ENCODE results near the gene FLCN.

The FLCN gene

GRCh38 chr17:17236295-17237025, 508 bp downstream of the FLCN start:
- no peak for DNase-seq (ENCODE audit: low read depth)

- no peak for DNase-seq (ENCODE audit: low read depth)
These were observed 1.5 kb downstream of the FLCN start for GRCh38 chr17:17235212-17236174.

GRCh38 chr17:17232303-17232621, 4.7 kb downstream of the FLCN start:
- DNase-seq (ENCODE audit: low read depth), result no peak

GRCh38 chr17:17231621-17232302, 5.2 kb downstream of the FLCN start:
- DNase-seq (ENCODE audit: low read depth), result no peak

- no peak for DNase-seq (ENCODE audit: low read depth)
These were observed 7.3 kb downstream of the FLCN start for GRCh38 chr17:17229416-17230384.

GRCh38 chr17:17228521-17229279, 8.3 kb downstream of the FLCN start:
- no peak for DNase-seq (ENCODE audit: low read depth)

GRCh38 chr17:17227608-17228520, 9.1 kb downstream of the FLCN start:
- no peak for DNase-seq (ENCODE audit: low read depth)

GRCh38 chr17:17226451-17227265, 10.3 kb downstream of the FLCN start:
- DNase-seq (ENCODE audit: low read depth), result no peak

- no peak for DNase-seq (ENCODE audit: low read depth)
These were observed 11.1 kb downstream of the FLCN start for GRCh38 chr17:17225901-17226300.

- no peak for DNase-seq (ENCODE audit: low read depth)
These were observed 12.8 kb downstream of the FLCN start for GRCh38 chr17:17224137-17224536.

GRCh38 chr17:17223736-17224135, 13.2 kb downstream of the FLCN start:
- no peak for DNase-seq (ENCODE audit: low read depth)

- no peak for DNase-seq (ENCODE audit: low read depth)
These were observed 15.6 kb downstream of the FLCN start for GRCh38 chr17:17221329-17221728.

- no peak for DNase-seq (ENCODE audit: low read depth)
These were observed 16.4 kb downstream of the FLCN start for GRCh38 chr17:17220529-17220928.

- no peak for DNase-seq (ENCODE audit: low read depth)
These were observed 19.0 kb downstream of the FLCN start for GRCh38 chr17:17217995-17218394.

GRCh38 chr17:17216776-17217175, 20.2 kb downstream of the FLCN start:
- no peak for DNase-seq (ENCODE audit: low read depth)

- DNase-seq (ENCODE audit: low read depth), result no peak
These were observed 20.7 kb downstream of the FLCN start for GRCh38 chr17:17216236-17216635.

GRCh38 chr17:17215575-17215974, 21.4 kb downstream of the FLCN start:
- no peak for DNase-seq (ENCODE audit: low read depth)

- DNase-seq (ENCODE audit: low read depth), result no peak
These were observed 22.1 kb downstream of the FLCN start for GRCh38 chr17:17214646-17215436.
